MM.1S (cell line): ENCODE results near the gene AHCY.
A peak's percentile ranks its signal among the peaks of the same experiment; 100 is the strongest.
"Not testable (repeated sequence)": the region's sequence is repeated elsewhere in the genome, so short reads cannot be mapped to it uniquely, and the experiment has no call there.

Experiments
- DNase-seq: peaks from one replicate; pipeline ENCODE4 v3.0.0-alpha.2; 2015
- H2AFZ ChIP-seq: fragments of 300-600 bp; sonication (generic); 2 replicates; pipeline ENCODE4 v1.6.0; 2016; ENCODE audit warnings: antibody characterized with exemption, low read length
- H3F3A ChIP-seq: fragments of 300-600 bp; sonication (generic); 2 replicates; pipeline ENCODE4 v1.6.1; 2016; ENCODE audit warnings: mild to moderate bottlenecking, antibody characterized with exemption, low read length, moderate library complexity, mixed read lengths; ENCODE audit not compliant: insufficient read depth
- H3K27ac ChIP-seq: fragments of 300-600 bp; sonication (generic); 2 replicates; pipeline ENCODE4 v1.5.1; 2016; ENCODE audit warnings: mild to moderate bottlenecking, low read length
- H3K27me3 ChIP-seq: fragments of 300-600 bp; sonication (generic); replicated peaks from 2 replicates; pipeline ENCODE4 v1.6.0; 2016; ENCODE audit warnings: low read length; ENCODE audit not compliant: insufficient read depth
- H3K36me3 ChIP-seq: fragments of 300-600 bp; sonication (generic); replicated peaks from 2 replicates; pipeline ENCODE4 v1.6.1; 2016; ENCODE audit warnings: mild to moderate bottlenecking, low read length, mixed read lengths; ENCODE audit not compliant: insufficient read depth
- H3K4me1 ChIP-seq: fragments of 300-600 bp; sonication (generic); 2 replicates; pipeline ENCODE4 v1.6.1; 2016; ENCODE audit warnings: low read length, mixed read lengths
- H3K4me2 ChIP-seq: fragments of 300-600 bp; sonication (generic); 2 replicates; pipeline ENCODE4 v1.6.0; 2016; ENCODE audit warnings: low read depth, low read length
- H3K4me3 ChIP-seq: fragments of 300-600 bp; sonication (generic); 2 replicates; pipeline ENCODE4 v1.5.1; 2016; ENCODE audit warnings: low read length, mixed read lengths
- H3K79me2 ChIP-seq: fragments of 300-600 bp; sonication (generic); 2 replicates; pipeline ENCODE4 v1.6.1; 2016; ENCODE audit warnings: mixed run types, low read length, mixed read lengths
- H3K9ac ChIP-seq: fragments of 300-600 bp; sonication (generic); 2 replicates; pipeline ENCODE4 v1.6.1; 2016; ENCODE audit warnings: low read length, mixed read lengths
- H3K9me2 ChIP-seq: fragments of 300-600 bp; sonication (generic); replicated peaks from 2 replicates; pipeline ENCODE4 v1.6.1; 2016; ENCODE audit warnings: mild to moderate bottlenecking, low read length, mixed read lengths; ENCODE audit not compliant: insufficient read depth
- H3K9me3 ChIP-seq: fragments of 300-600 bp; sonication (generic); replicated peaks from 2 replicates; pipeline ENCODE4 v1.6.1; 2016; ENCODE audit warnings: mild to moderate bottlenecking, low read length, mixed read lengths; ENCODE audit not compliant: insufficient read depth
- H4K20me1 ChIP-seq: fragments of 300-600 bp; sonication (generic); 2 replicates; pipeline ENCODE4 v1.6.1; 2016; ENCODE audit warnings: mild to moderate bottlenecking, low read length, moderate library complexity, mixed read lengths; ENCODE audit not compliant: insufficient read depth
- CTCF ChIP-seq: fragments of 300-600 bp; sonication (generic); IDR thresholded peaks from 2 replicates; pipeline ENCODE4 v1.5.1; 2016; ENCODE audit warnings: antibody characterized with exemption, low read length, mixed read lengths
- EZH2 ChIP-seq: fragments of 300-600 bp; sonication (generic); optimal IDR thresholded peaks from 2 replicates; pipeline ENCODE3; 2017; ENCODE audit warnings: low read depth, mild to moderate bottlenecking, antibody characterized with exemption, low read length, mixed read lengths
- EZH2phosphoT487 ChIP-seq: fragments of 300-600 bp; sonication (generic); IDR thresholded peaks from 2 replicates; pipeline ENCODE4 v1.6.1; 2018; ENCODE audit warnings: antibody characterized with exemption, low read length

Gene AHCY

DNA sequence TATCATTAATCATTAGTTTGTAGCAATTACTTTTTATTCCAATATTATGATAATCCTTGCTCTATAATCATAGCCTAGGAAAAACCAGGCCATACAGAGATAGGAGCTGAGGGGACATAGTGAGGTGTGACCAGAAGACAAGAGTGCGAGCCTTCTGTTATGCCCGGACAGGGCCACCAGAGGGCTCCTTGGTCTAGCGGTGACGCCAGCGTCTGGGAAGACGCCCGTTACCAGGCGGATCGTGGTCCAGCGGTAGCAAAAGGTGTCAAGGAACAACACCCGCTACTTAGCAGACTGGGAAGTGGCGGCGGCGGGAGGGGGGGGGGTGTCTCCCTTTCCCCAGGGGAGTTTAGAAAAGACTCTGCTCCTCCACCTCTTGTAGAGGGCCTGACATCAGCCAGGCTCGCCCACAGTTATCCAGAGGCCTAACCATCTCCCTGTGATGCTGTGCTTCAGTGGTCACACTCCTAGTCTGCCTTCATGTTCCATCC lies 4.8 kb downstream of the AHCY start:
- not testable (repeated sequence) for H3K9me2 ChIP-seq, H2AFZ ChIP-seq, H3K27ac ChIP-seq, H3K9ac ChIP-seq, H3K36me3 ChIP-seq, H3F3A ChIP-seq, H3K9me3 ChIP-seq, H3K4me3 ChIP-seq, H3K27me3 ChIP-seq, H4K20me1 ChIP-seq, H3K4me2 ChIP-seq, DNase-seq
- peaks cover 80% of the 10 kb centered on the region for H3K79me2 ChIP-seq
- peaks cover 16% of the 10 kb centered on the region for H3K4me1 ChIP-seq
- peak; percentile 11 for TF ChIP-seq CTCF

DNA sequence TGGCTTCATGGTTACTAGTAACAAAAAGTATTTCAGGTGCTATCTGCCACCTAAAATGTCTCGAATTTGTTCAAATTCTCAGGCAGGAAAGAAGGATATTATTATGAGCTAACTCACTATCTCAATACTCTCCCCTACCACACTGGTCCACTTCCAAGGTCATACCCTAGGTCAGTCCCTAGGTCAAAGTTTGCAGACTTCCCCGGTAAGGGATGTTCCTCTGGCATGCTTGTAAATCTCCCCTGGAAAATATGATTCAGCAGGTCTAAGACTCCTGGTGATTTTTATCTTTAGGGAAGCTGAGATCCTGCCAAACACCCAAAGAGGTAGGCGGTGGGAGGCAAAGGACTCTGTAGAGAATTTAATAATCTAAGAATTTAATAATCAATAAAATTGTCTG lies 6.7 kb downstream of the AHCY start:
- no peaks in the 10 kb centered on the region for H4K20me1 ChIP-seq
- H3K4me3 ChIP-seq = no peak overlapping the region
- TF ChIP-seq CTCF = no peak
- no peaks in the 10 kb centered on the region for H3K36me3 ChIP-seq
- no peak overlapping the region for H3K9ac ChIP-seq
- DNase-seq = no peak
- H3K27me3 ChIP-seq = no peaks in the 10 kb centered on the region
- no peak overlapping the region for H2AFZ ChIP-seq
- H3K79me2 ChIP-seq = peaks cover 67% of the 10 kb centered on the region
- no peaks in the 10 kb centered on the region for H3K9me3 ChIP-seq
- H3F3A ChIP-seq = no peaks in the 10 kb centered on the region
- no peak overlapping the region for H3K4me2 ChIP-seq
- H3K27ac ChIP-seq = no peak overlapping the region
- no peaks in the 10 kb centered on the region for H3K9me2 ChIP-seq
- peaks cover 8% of the 10 kb centered on the region for H3K4me1 ChIP-seq

DNA sequence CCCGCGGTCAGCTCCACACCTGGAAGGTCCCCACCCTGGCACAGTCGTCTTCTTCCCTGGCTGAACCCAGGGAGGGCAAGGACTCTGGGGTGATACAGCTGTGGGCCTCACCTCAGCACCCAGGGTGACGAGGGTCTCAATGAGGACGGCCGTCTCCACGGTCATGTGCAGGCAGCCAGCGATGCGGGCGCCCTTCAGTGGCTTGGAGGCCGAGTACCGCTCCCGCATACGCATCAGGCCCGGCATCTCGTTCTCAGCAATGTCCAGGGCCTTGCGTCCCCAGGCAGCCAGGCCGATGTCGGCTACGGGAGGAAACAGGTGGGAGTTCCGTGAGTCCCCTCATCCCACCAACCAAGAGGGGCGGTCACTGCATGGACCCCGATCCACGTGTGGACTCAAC lies 7.9 kb downstream of the AHCY start:
- Histone ChIP-seq H3F3A (no peaks in the 10 kb centered on the region), H3K79me2 (peaks cover 55% of the 10 kb centered on the region), H3K27me3 (no peaks in the 10 kb centered on the region), H2AFZ (no peak overlapping the region), H3K9me3 (no peaks in the 10 kb centered on the region), H3K36me3 (no peaks in the 10 kb centered on the region), H3K9ac (no peak overlapping the region), H3K9me2 (no peaks in the 10 kb centered on the region), H4K20me1 (no peaks in the 10 kb centered on the region), H3K4me1 (no peaks in the 10 kb centered on the region), H3K4me2 (no peak overlapping the region), H3K27ac (no peak overlapping the region), H3K4me3 (no peak overlapping the region)
- DNase-seq = no peak
- TF ChIP-seq EZH2phosphoT487 (no peak), CTCF (no peak), EZH2 (no peak)

DNA sequence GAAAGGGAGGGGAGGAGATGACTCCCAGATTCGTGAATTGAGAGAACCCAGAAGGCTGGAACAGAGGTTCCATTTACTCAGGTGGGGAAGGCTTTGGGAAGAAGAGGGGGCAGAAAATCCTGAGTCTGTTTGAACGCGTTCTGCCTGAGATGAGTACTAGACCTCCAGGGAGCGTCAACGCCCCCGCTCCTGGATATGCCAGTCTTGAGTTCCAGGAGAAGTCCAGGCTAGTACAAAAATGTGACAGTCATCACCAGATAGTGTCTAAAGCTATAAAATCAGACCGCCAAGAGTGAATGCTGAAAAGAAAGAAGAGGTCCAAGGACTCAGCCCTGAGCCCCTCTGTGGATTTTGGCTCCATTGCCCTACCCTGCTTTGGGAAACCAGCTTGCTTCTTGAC lies 8.6 kb downstream of the AHCY start:
- Histone ChIP-seq H3K4me1 (no peaks in the 10 kb centered on the region), H4K20me1 (no peaks in the 10 kb centered on the region), H3K79me2 (peaks cover 48% of the 10 kb centered on the region), H3K36me3 (no peaks in the 10 kb centered on the region), H3K27me3 (no peaks in the 10 kb centered on the region), H3K4me3 (no peak overlapping the region), H3K9ac (no peak overlapping the region), H2AFZ (no peak overlapping the region), H3K27ac (no peak overlapping the region), H3F3A (no peaks in the 10 kb centered on the region), H3K9me2 (no peaks in the 10 kb centered on the region), H3K4me2 (no peak overlapping the region), H3K9me3 (no peaks in the 10 kb centered on the region)
- TF ChIP-seq CTCF (no peak), EZH2phosphoT487 (no peak), EZH2 (no peak)
- no peak for DNase-seq
